Naive thymus-derived CD4-positive, alpha-beta T cell (primary cell): ENCODE results near the gene DUSP9. TPM values are rescaled to one million over a fixed set of nuclear protein-coding genes. Genes with fewer than 3 reads are reported as not detected.

Source experiments
- ATAC-seq: fragments of 150-1000 bp; cut with Tn5 transposase; 2 replicates; pipeline ENCODE4 v1.10.0; 2021; ENCODE audit warnings: mild to moderate bottlenecking, moderate library complexity
- CTCF ChIA-PET: fragments of 350-600 bp; sonication (Branson Sonifier 250); formaldehyde crosslinking; loops from one replicate; lab custom pipeline; 2021; ENCODE audit warnings: antibody characterized with exemption; lab: Charles Lee
- POLR2A ChIA-PET: fragments of 350-600 bp; sonication (Branson Sonifier 250); formaldehyde crosslinking; loops from one replicate; lab custom pipeline; 2021; ENCODE audit warnings: antibody characterized with exemption, inconsistent platforms; lab: Charles Lee
- DNase-seq, 9 donors: peaks; one replicate each; pipeline versions ENCODE4 v3.0.0 to v3.0.0-alpha.2; 2020 to 2022; ENCODE audit warnings: mixed read lengths in 1 of 9
- H3K27ac ChIP-seq: one replicate; pipeline ENCODE4 v1.7.0; 2013; ENCODE audit warnings: mild to moderate bottlenecking, low read depth, low read length, moderate library complexity
- H3K27me3 ChIP-seq, 2 donors: one replicate each; pipeline ENCODE4 v1.7.0; 2013; ENCODE audit warnings: low read length in 2 of 2, mild to moderate bottlenecking in 2 of 2, moderate library complexity in 2 of 2; ENCODE audit not compliant: control insufficient read depth in 2 of 2, insufficient read depth in 2 of 2
- H3K36me3 ChIP-seq, 3 experiments: 1 replicate in 2 of 3; 2 replicates in 1 of 3; pipeline ENCODE4 v1.7.0; 2013; ENCODE audit warnings: low read length in 3 of 3, mild to moderate bottlenecking in 3 of 3, moderate library complexity in 1 of 3; ENCODE audit not compliant: insufficient read depth in 3 of 3, control insufficient read depth in 2 of 3
- H3K4me1 ChIP-seq, 2 donors: one replicate each; pipeline ENCODE4 v1.7.0; 2013; ENCODE audit warnings: low read length in 2 of 2, mild to moderate bottlenecking in 2 of 2, moderate library complexity in 1 of 2; ENCODE audit not compliant: control insufficient read depth in 2 of 2, insufficient read depth in 2 of 2
- H3K4me3 ChIP-seq: 2 replicates; pipeline ENCODE4 v1.7.0; 2013; ENCODE audit warnings: mild to moderate bottlenecking, low read length
- H3K9me3 ChIP-seq, 3 experiments: 1 replicate in 2 of 3; 2 replicates in 1 of 3; pipeline ENCODE4 v1.7.0; 2013; ENCODE audit warnings: low read length in 3 of 3; ENCODE audit not compliant: control insufficient read depth in 2 of 3
- H3K27ac Mint-ChIP-seq, 9 donors: one replicate each; pipeline ENCODE4 v1.8.0; 2020 to 2022; ENCODE audit warnings: mixed read lengths in 9 of 9, mild to moderate bottlenecking in 8 of 9, moderate library complexity in 5 of 9, inconsistent platforms in 2 of 9
- H3K27me3 Mint-ChIP-seq, 5 donors: one replicate each; pipeline ENCODE4 v1.8.0; 2021 to 2022; ENCODE audit warnings: mixed read lengths in 5 of 5, mild to moderate bottlenecking in 1 of 5
- H3K36me3 Mint-ChIP-seq, 5 donors: one replicate each; pipeline ENCODE4 v1.8.0; 2020 to 2022; ENCODE audit warnings: mixed read lengths in 5 of 5, mild to moderate bottlenecking in 3 of 5, inconsistent platforms in 1 of 5
- H3K4me1 Mint-ChIP-seq, 7 donors: one replicate each; pipeline ENCODE4 v1.8.0; 2020 to 2022; ENCODE audit warnings: mixed read lengths in 7 of 7, mild to moderate bottlenecking in 3 of 7, inconsistent platforms in 1 of 7
- H3K4me3 Mint-ChIP-seq, 10 donors: one replicate each; pipeline ENCODE4 v1.8.0; 2020 to 2022; ENCODE audit warnings: mild to moderate bottlenecking in 10 of 10, mixed read lengths in 10 of 10, moderate library complexity in 6 of 10, inconsistent platforms in 2 of 10
- H3K9me3 Mint-ChIP-seq, 11 donors: one replicate each; pipeline ENCODE4 v1.8.0; 2020 to 2022; ENCODE audit warnings: mixed read lengths in 11 of 11, mild to moderate bottlenecking in 4 of 11, inconsistent platforms in 1 of 11, moderate library complexity in 1 of 11
- intact Hi-C, 2 donors: fragments of 100-400 bp; cut with micrococcal nuclease; formaldehyde crosslinking; loops; one replicate each; pipeline ENCODE4 v1.15.1; 2023
- polyA plus RNA-seq, 2 donors: library from polyadenylated mRNA; unstranded; fragments of 300-500 nt; fragmentation: Illumina TruSeq; gene quantifications; one replicate each; pipeline ENCODE4 v1.2.3, GENCODE V29; 2021
- total RNA-seq, 6 experiments: library from RNA in 5 of 6; stranded (reverse) in 5 of 6; gene quantifications; 1 replicate in 5 of 6; 2 replicates in 1 of 6; pipeline ENCODE4 v1.2.3 and lab custom pipeline; 2021 to 2026

Gene DUSP9
- total and polyA plus RNA-seq, 7 experiments from 2014 or later: not detected

DNA sequence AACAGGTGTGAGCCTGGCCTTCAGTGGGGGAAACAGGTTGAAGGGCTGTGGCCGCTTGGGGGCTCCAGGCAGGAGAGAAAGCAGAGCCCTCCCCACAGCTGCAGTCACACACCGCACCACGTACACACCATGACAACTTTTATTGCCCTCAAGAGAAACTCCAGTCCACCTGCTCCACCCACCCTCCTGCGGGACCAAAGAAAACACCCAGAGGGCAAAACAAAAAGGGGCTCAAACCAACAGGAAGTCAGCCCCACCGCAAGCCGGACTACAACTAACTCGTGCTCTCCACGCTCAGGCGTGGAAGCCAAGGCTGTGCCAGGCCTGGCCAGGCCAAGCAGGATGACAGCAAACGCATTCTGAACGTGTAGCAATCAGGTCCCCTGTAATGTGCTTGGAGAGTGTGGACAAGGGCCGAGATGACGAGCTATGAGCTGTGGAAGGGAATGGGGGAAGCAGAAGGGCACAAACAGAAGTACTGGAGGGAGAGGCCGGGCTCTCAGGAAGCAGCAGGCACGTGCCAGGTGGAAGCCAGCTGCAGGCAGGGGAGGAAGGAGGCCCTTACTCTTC, 53.5 kb downstream of the DUSP9 start:
- peaks cover 0 to 62% (median 0%) of the 10 kb centered on the region in 3 experiments for H3K36me3 ChIP-seq
- ChIA-PET POLR2A (no interaction called here), CTCF (no interaction called here)
- peaks cover 0 to 5% (median 0%) of the 10 kb centered on the region in 11 donors for H3K9me3 Mint-ChIP-seq
- no peak for ATAC-seq
- no peaks in the 10 kb centered on the region for H3K9me3 ChIP-seq
- H3K27ac ChIP-seq: no peak overlapping the region
- H3K4me3 ChIP-seq: no peak overlapping the region
- no peak for DNase-seq
- no peak overlapping the region for H3K27ac Mint-ChIP-seq
- H3K4me1 ChIP-seq: no peaks in the 10 kb centered on the region
- no peaks in the 10 kb centered on the region for H3K27me3 ChIP-seq
- H3K4me1 Mint-ChIP-seq: no peaks in the 10 kb centered on the region
- intact Hi-C loops: no loop called here
- peaks cover 0 to 8% (median 0%) of the 10 kb centered on the region in 5 donors for H3K36me3 Mint-ChIP-seq
- H3K4me3 Mint-ChIP-seq: no peak overlapping the region
- H3K27me3 Mint-ChIP-seq: no peaks in the 10 kb centered on the region

Other genes starting within 250 kb of the DUSP9 start
- gene PNMA6E, start 245.9 kb upstream of the DUSP9 start, total RNA-seq: not detected
- not detected for gene PNMA6E, start 245.9 kb upstream of the DUSP9 start, polyA plus RNA-seq
- 1 to 10 TPM in 2 of 5 experiments, under 1 TPM in 3; 0.14 to 1.8 (median 0.24) TPM for gene ZFP92, start 235.7 kb upstream of the DUSP9 start, total RNA-seq
- under 1 TPM; 0.07 to 0.20 TPM for gene ZFP92, start 235.7 kb upstream of the DUSP9 start, polyA plus RNA-seq
- 1 to 10 TPM; 2.7 to 5.5 (median 3.5) TPM for gene TREX2, start 201.1 kb upstream of the DUSP9 start, total RNA-seq
- gene TREX2, start 201.1 kb upstream of the DUSP9 start, polyA plus RNA-seq: 1 to 10 TPM in 1 of 2 donors, under 1 TPM in 1; 0.25 to 1.6 TPM
- gene HAUS7, start 176.6 kb upstream of the DUSP9 start, total RNA-seq: 10 to 100 TPM; 23.2 to 44.8 (median 31.4) TPM
- gene HAUS7, start 176.6 kb upstream of the DUSP9 start, polyA plus RNA-seq: 10 to 100 TPM; 20.7 to 28.4 TPM
- not detected for gene BGN, start 152.2 kb upstream of the DUSP9 start, total RNA-seq
- not detected for gene BGN, start 152.2 kb upstream of the DUSP9 start, polyA plus RNA-seq
- gene ATP2B3, start 129.6 kb upstream of the DUSP9 start, total RNA-seq: not detected
- not detected for gene ATP2B3, start 129.6 kb upstream of the DUSP9 start, polyA plus RNA-seq
- 10 to 100 TPM; 13.7 to 27.6 (median 21.0) TPM for gene CCNQ, start 48.1 kb upstream of the DUSP9 start, total RNA-seq
- gene CCNQ, start 48.1 kb upstream of the DUSP9 start, polyA plus RNA-seq: 10 to 100 TPM; 33.9 to 42.0 TPM
- gene PNCK, start 26.6 kb downstream of the DUSP9 start, total RNA-seq: 1 to 10 TPM in 1 of 5 experiments, under 1 TPM in 2, not detected in 2; 0.35 to 1.1 (median 0.58) TPM
- gene PNCK, start 26.6 kb downstream of the DUSP9 start, polyA plus RNA-seq: not detected
- 1 to 10 TPM in 2 of 5 experiments, under 1 TPM in 3; 0.14 to 2.6 (median 0.84) TPM for gene SLC6A8, start 40.7 kb downstream of the DUSP9 start, total RNA-seq
- gene SLC6A8, start 40.7 kb downstream of the DUSP9 start, polyA plus RNA-seq: under 1 TPM in 1 of 2 donors, not detected in 1; 0.10 TPM
- 100 to 1,000 TPM in 4 of 5 experiments, 10 to 100 TPM in 1; 80.2 to 153 (median 117) TPM for gene BCAP31, start 77.2 kb downstream of the DUSP9 start, total RNA-seq
- gene BCAP31, start 77.2 kb downstream of the DUSP9 start, polyA plus RNA-seq: 100 to 1,000 TPM; 297 to 329 TPM
- gene ABCD1, start 77.7 kb downstream of the DUSP9 start, total RNA-seq: 10 to 100 TPM in 3 of 5 experiments, 1 to 10 TPM in 2; 6.6 to 17.6 (median 10.2) TPM
- 1 to 10 TPM; 2.1 to 3.7 TPM for gene ABCD1, start 77.7 kb downstream of the DUSP9 start, polyA plus RNA-seq
- 1 to 10 TPM in 1 of 5 experiments, under 1 TPM in 2, not detected in 2; 0.45 to 1.6 (median 0.68) TPM for gene PLXNB3, start 117.0 kb downstream of the DUSP9 start, total RNA-seq
- not detected for gene PLXNB3, start 117.0 kb downstream of the DUSP9 start, polyA plus RNA-seq
- gene SRPK3, start 133.8 kb downstream of the DUSP9 start, total RNA-seq: not detected
- not detected for gene SRPK3, start 133.8 kb downstream of the DUSP9 start, polyA plus RNA-seq
- gene IDH3G, start 147.2 kb downstream of the DUSP9 start, total RNA-seq: 10 to 100 TPM; 44.1 to 73.1 (median 57.0) TPM
- gene IDH3G, start 147.2 kb downstream of the DUSP9 start, polyA plus RNA-seq: 100 to 1,000 TPM in 1 of 2 donors, 10 to 100 TPM in 1; 89.2 to 125 TPM
- gene SSR4, start 147.5 kb downstream of the DUSP9 start, total RNA-seq: 100 to 1,000 TPM; 156 to 299 (median 168) TPM
- 100 to 1,000 TPM; 400 to 496 TPM for gene SSR4, start 147.5 kb downstream of the DUSP9 start, polyA plus RNA-seq
- gene PDZD4, start 183.3 kb downstream of the DUSP9 start, total RNA-seq: 10 to 100 TPM in 2 of 5 experiments, under 1 TPM in 3; 0.32 to 29.0 (median 0.51) TPM
- under 1 TPM; 0.07 to 0.53 TPM for gene PDZD4, start 183.3 kb downstream of the DUSP9 start, polyA plus RNA-seq
- gene L1CAM, start 239.0 kb downstream of the DUSP9 start, total RNA-seq: 1 to 10 TPM in 3 of 5 experiments, under 1 TPM in 1, not detected in 1; 0.81 to 9.2 (median 1.3) TPM
- under 1 TPM in 1 of 2 donors, not detected in 1; 0.16 TPM for gene L1CAM, start 239.0 kb downstream of the DUSP9 start, polyA plus RNA-seq